Peyer's patch (tissue), 4 donors: ENCODE measurements around the gene ACOT9.

Experiments
- CTCF ChIP-seq, 6 experiments: fragments of 450-650 bp in 4 of 6; fragments of 200-600 bp in 2 of 6; sonication (generic) in 1 of 6; IDR thresholded peaks; one replicate each; pipeline ENCODE4 v1.5.1; 2017 to 2019; ENCODE audit warnings: antibody characterized with exemption in 6 of 6, mild to moderate bottlenecking in 3 of 6, moderate library complexity in 1 of 6
- POLR2A ChIP-seq, 2 donors: fragments of 450-650 bp; IDR thresholded peaks; one replicate each; pipeline ENCODE4 v1.5.1; 2017; ENCODE audit warnings: antibody characterized with exemption in 2 of 2, mild to moderate bottlenecking in 2 of 2, moderate library complexity in 2 of 2

GRCh38 chrX:23656684-23657083 lies 86.4 kb downstream of the ACOT9 start:
- TF ChIP-seq POLR2A (IDR thresholded peaks at IDR 0.05) (no peak), CTCF (IDR thresholded peaks at IDR 0.05) (no peak)
